ENCODE results near the gene GLI1. TPM values are rescaled to one million over a fixed set of nuclear protein-coding genes. Genes with fewer than 3 reads are reported as not detected.
A peak's percentile ranks its signal among the peaks of the same experiment; 100 is the strongest.
"Not testable (repeated sequence)": the region's sequence is repeated elsewhere in the genome, so short reads cannot be mapped to it uniquely, and the experiment has no call there.

GLI1 gene
- total RNA-seq, result 1 to 10 TPM in 1 of 2 donors, under 1 TPM in 1; 0.21 to 1.3 TPM

- Mint-ChIP-seq H3K9me3 (no peaks in the 10 kb centered on the region), H3K27me3 (ENCODE audit: low read depth) (peaks cover 7% of the 10 kb centered on the region), H3K4me1 (ENCODE audit: low read depth) (peaks cover 83% of the 10 kb centered on the region), H3K27ac (peak within 1 kb of the TSS; percentile 80), H3K4me3 (peak within 1 kb of the TSS; percentile 81 to 96), H3K36me3 (ENCODE audit: insufficient read depth in 2 of 2) (peaks cover 0 to 1% of the 10 kb centered on the region in 2 donors)
- peak; percentile 17 to 20 for ATAC-seq (replicated peaks in 1 of 2)
- DNase-seq, result no peak
These were observed at the start of gene GLI1 for GRCh38 chr12:57459750-57460467. Gene GLI1, plus strand, starts transcription at chr12:57459785. Its CDS starts 3,907 bp downstream, at chr12:57463692.

DNA sequence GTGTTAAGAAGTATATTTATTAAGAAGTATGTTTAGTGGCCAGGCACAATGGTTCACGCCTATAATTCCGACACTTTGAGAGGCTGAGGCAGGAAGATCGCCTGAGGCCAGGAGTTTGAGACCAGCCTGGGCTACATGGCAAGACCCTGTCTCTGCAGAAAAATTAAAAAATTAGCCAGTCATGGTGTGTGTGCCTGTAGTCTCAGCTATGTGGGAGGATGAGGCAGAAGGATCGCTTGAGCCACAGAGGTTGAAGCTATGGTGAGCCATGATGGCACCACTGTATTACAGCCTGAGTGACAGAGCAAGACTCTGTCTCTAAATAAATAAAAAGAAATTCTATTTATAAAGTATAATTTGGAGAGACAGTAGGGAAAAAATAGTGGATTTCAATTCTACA, 49.1 kb upstream of the GLI1 start:
- H3K36me3 Mint-ChIP-seq (ENCODE audit: insufficient read depth in 2 of 2), result no peaks in the 10 kb centered on the region
- H3K4me1 Mint-ChIP-seq (ENCODE audit: low read depth), result peaks cover 16% of the 10 kb centered on the region
- no peak overlapping the region for H3K4me3 Mint-ChIP-seq
- H3K27ac Mint-ChIP-seq, result no peak overlapping the region
- DNase-seq (no peak), ATAC-seq (replicated peaks in 1 of 2) (no peak)
- no peaks in the 10 kb centered on the region for H3K9me3 Mint-ChIP-seq
- no peaks in the 10 kb centered on the region for H3K27me3 Mint-ChIP-seq (ENCODE audit: low read depth)

- ATAC-seq (replicated peaks in 1 of 2); H3K9me3 Mint-ChIP-seq; H3K36me3 Mint-ChIP-seq (ENCODE audit: insufficient read depth in 2 of 2); H3K27me3 Mint-ChIP-seq (ENCODE audit: low read depth); DNase-seq; H3K27ac Mint-ChIP-seq; H3K4me3 Mint-ChIP-seq: not testable (repeated sequence)
- H3K4me1 Mint-ChIP-seq (ENCODE audit: low read depth), result peaks cover 17% of the 10 kb centered on the region
These were observed 45.4 kb upstream of the GLI1 start for GRCh38 chr12:57414160-57414559.

DNA sequence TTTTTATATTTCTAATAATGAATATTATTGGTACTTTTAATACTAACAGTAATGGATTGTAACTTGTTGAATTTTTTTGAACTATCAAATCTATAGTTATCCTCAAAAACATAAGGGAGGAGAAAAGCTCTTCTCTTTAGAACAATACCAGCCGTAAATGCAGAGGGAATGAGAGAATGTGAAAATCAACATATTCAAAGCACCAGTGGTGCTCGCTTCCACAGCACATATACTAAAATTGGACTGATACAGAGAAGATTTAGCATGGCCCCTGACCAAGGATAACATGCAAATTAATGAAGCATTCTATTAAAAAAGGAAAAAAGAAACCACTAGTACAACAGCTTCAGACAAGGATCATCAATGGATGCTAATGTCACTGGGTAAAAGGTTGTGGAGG, 44.5 kb upstream of the GLI1 start:
- DNase-seq (no peak), ATAC-seq (replicated peaks in 1 of 2) (no peak)
- Mint-ChIP-seq H3K27ac (peak overlapping the region; percentile 83), H3K9me3 (no peaks in the 10 kb centered on the region), H3K4me3 (no peak overlapping the region), H3K4me1 (ENCODE audit: low read depth) (peaks cover 17% of the 10 kb centered on the region), H3K27me3 (ENCODE audit: low read depth) (no peaks in the 10 kb centered on the region), H3K36me3 (ENCODE audit: insufficient read depth in 2 of 2) (peaks cover 0 to 4% of the 10 kb centered on the region in 2 donors)

GRCh38 chr12:57416039-57416996, 43.3 kb upstream of the GLI1 start:
- peaks cover 0 to 4% of the 10 kb centered on the region in 2 donors for H3K36me3 Mint-ChIP-seq (ENCODE audit: insufficient read depth in 2 of 2)
- no peak overlapping the region for H3K4me3 Mint-ChIP-seq
- DNase-seq, result no peak
- H3K27me3 Mint-ChIP-seq (ENCODE audit: low read depth), result no peaks in the 10 kb centered on the region
- H3K27ac Mint-ChIP-seq, result no peak overlapping the region
- H3K4me1 Mint-ChIP-seq (ENCODE audit: low read depth), result peaks cover 13% of the 10 kb centered on the region
- no peak for ATAC-seq (replicated peaks in 1 of 2)
- H3K9me3 Mint-ChIP-seq, result no peaks in the 10 kb centered on the region

DNA sequence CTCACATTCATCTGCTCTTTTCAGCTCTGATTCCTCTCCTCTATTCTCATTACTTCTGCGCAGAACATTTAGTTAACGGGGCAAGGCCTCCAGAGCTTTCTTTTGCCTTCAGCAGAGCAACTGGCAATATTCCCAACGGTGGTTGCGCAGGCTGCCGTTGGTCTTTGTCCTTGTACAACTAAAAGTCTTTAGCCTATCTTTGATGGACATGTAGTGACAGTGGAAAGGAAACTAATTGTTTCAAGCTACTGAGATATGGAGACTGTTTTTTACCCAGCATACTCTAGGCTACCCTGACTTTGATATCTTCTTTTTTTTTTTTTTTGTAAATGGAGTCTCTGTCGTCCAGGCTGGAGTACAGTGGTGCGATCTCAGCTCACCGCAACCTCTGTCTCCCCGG, 41.3 kb upstream of the GLI1 start:
- Mint-ChIP-seq H3K4me1 (ENCODE audit: low read depth) (peaks cover 12% of the 10 kb centered on the region), H3K4me3 (no peak overlapping the region), H3K27me3 (ENCODE audit: low read depth) (no peaks in the 10 kb centered on the region), H3K9me3 (no peaks in the 10 kb centered on the region), H3K27ac (no peak overlapping the region), H3K36me3 (ENCODE audit: insufficient read depth in 2 of 2) (peaks cover 4 to 10% of the 10 kb centered on the region in 2 donors)
- no peak for ATAC-seq (replicated peaks in 1 of 2)
- no peak for DNase-seq

GRCh38 chr12:57419495-57419894, 40.1 kb upstream of the GLI1 start:
- no peaks in the 10 kb centered on the region for H3K9me3 Mint-ChIP-seq
- peaks cover 4 to 11% of the 10 kb centered on the region in 2 donors for H3K36me3 Mint-ChIP-seq (ENCODE audit: insufficient read depth in 2 of 2)
- no peak overlapping the region for H3K4me3 Mint-ChIP-seq
- no peak for DNase-seq
- no peak overlapping the region for H3K27ac Mint-ChIP-seq
- H3K4me1 Mint-ChIP-seq (ENCODE audit: low read depth), result peaks cover 12% of the 10 kb centered on the region
- no peak for ATAC-seq (replicated peaks in 1 of 2)
- H3K27me3 Mint-ChIP-seq (ENCODE audit: low read depth), result no peaks in the 10 kb centered on the region

DNA sequence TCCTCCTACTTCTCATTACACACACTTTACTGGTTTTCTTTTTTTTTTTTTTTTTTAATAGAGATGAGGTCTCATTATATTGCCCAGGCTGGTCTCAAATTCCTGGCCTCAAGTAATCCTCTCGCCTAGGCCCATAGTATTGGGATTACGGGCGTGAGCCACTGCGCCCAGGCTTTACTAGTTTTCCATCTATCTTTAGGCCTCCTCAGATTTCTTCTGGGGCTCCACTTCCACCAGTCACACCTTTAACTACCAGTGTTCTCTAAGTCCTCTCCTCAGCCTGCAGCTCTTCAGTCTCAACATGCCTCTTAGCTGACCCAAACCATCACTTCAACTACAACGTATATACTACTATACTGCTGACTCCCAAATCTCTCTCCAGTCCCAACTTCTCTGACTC, 39.1 kb upstream of the GLI1 start:
- DNase-seq, result no peak
- no peaks in the 10 kb centered on the region for H3K27me3 Mint-ChIP-seq (ENCODE audit: low read depth)
- H3K9me3 Mint-ChIP-seq, result no peaks in the 10 kb centered on the region
- H3K36me3 Mint-ChIP-seq (ENCODE audit: insufficient read depth in 2 of 2), result peaks cover 4 to 12% of the 10 kb centered on the region in 2 donors
- peaks cover 12% of the 10 kb centered on the region for H3K4me1 Mint-ChIP-seq (ENCODE audit: low read depth)
- no peak overlapping the region for H3K27ac Mint-ChIP-seq
- no peak overlapping the region for H3K4me3 Mint-ChIP-seq
- ATAC-seq (replicated peaks in 1 of 2), result no peak

GRCh38 chr12:57426948-57427347, 32.6 kb upstream of the GLI1 start:
- DNase-seq; ATAC-seq (replicated peaks in 1 of 2); H3K27me3 Mint-ChIP-seq (ENCODE audit: low read depth); H3K36me3 Mint-ChIP-seq (ENCODE audit: insufficient read depth in 2 of 2); H3K27ac Mint-ChIP-seq; H3K9me3 Mint-ChIP-seq; H3K4me3 Mint-ChIP-seq: not testable (repeated sequence)
- H3K4me1 Mint-ChIP-seq (ENCODE audit: low read depth), result peaks cover 37% of the 10 kb centered on the region

DNA sequence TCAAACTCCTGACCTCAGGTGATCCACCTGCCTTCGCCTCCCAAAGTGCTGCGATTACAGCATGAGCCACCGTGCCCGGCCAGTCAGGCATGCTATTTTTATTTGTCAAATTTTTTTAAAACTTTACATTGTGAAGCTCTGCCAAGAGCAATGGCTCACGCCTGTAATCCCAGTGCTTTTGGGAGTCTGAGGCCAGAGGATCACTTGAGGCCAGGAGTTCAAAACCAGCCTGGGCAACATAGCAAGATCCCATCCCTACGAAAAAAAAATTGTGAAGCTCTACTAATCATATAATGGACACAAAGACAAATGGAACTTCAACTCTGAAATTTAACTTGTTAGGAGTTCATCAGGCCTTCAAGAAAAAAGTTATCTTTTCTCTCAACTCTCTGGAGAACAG, 30.6 kb upstream of the GLI1 start:
- Mint-ChIP-seq H3K36me3 (ENCODE audit: insufficient read depth in 2 of 2) (peaks cover 0 to 4% of the 10 kb centered on the region in 2 donors), H3K27ac (peak overlapping the region; percentile 98), H3K4me3 (peak overlapping the region; percentile 85 to 89), H3K27me3 (ENCODE audit: low read depth) (no peaks in the 10 kb centered on the region), H3K4me1 (ENCODE audit: low read depth) (peaks cover 36% of the 10 kb centered on the region), H3K9me3 (no peaks in the 10 kb centered on the region)
- DNase-seq (no peak), ATAC-seq (replicated peaks in 1 of 2) (no peak)

DNA sequence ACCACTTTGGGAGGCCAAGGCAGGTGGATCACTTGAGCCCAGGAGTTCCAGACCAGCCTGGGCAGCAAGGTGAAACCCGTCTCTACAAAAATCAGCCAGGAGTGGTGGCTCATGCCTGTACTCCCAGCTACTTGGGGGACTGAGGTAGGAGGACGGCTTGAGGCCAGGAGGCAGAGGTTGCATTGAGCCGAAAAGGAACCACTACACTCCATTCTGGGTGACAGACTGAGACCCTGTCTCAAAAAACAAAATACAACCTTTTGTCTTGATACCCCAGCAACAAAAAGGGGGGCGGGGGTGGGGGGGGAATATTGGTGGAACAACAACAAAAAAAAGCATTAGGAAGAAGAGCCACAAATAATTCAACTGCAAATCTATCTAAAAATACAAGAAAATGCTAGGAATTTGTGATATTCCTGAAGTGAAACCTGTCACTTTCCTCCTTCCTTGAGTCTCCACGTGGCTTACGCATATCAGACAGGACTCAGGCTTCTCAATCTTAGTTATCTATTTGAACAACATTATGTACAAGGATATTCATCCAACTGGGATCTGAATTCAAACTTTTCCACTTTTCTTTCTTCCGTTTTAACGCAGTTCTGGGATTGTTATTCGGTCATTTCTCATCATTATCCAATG, 30.0 kb upstream of the GLI1 start:
- Mint-ChIP-seq H3K27me3 (ENCODE audit: low read depth) (no peaks in the 10 kb centered on the region), H3K27ac (peak overlapping the region; percentile 98), H3K36me3 (ENCODE audit: insufficient read depth in 2 of 2) (peaks cover 0 to 2% of the 10 kb centered on the region in 2 donors), H3K4me1 (ENCODE audit: low read depth) (peaks cover 36% of the 10 kb centered on the region), H3K4me3 (peak overlapping the region; percentile 88 to 89), H3K9me3 (no peaks in the 10 kb centered on the region)
- ATAC-seq (replicated peaks in 1 of 2), result no peak
- no peak for DNase-seq

DNA sequence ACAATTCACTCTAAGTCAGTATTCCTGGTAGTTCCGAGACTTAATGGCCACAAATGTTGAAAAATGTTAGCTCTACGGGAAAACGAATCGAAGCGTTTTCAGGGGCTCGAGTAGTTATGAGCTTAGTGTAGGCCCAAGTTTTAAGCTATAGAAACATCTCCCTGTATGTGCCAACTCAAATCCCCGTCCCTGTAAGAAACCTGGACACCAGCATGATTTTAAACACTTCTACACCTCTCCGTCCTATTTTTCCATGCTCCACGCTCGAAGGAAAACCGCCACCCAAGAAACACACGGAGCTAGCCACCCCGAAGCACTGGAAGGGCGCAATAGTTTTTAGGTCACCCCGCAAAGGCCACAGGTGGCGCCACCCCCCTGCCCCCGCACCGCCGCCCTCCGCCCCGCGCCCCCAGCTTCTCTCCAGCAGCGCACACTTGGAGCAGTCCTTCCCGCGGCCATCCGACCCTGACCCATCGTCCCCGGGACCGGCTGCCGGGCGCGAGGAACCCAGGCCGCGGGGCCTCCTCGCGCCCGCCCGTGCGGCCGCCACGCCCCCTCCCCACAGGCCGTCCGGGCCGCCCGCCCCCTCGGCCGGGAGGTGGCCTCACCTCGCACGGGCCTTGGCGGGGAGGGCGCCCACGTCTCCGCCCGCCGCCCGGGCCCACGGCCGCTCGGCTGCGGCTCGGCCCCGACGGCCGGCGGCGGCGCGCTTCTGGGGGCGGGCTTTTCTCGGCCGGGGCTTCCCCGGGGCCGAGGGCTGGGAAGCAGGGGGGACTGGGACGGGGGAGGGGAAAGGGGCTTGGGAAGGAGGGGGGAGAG, 29.3 kb upstream of the GLI1 start:
- Mint-ChIP-seq H3K27me3 (ENCODE audit: low read depth) (no peaks in the 10 kb centered on the region), H3K9me3 (no peaks in the 10 kb centered on the region), H3K27ac (peak overlapping the region; percentile 99), H3K4me3 (peak overlapping the region; percentile 94 to 97), H3K36me3 (ENCODE audit: insufficient read depth in 2 of 2) (peaks cover 0 to 2% of the 10 kb centered on the region in 2 donors), H3K4me1 (ENCODE audit: low read depth) (peaks cover 39% of the 10 kb centered on the region)
- DNase-seq (peak; percentile 72 to 74), ATAC-seq (replicated peaks in 1 of 2) (peak; percentile 74 to 80)

Measured in activated T-cell treated with anti-CD3 and anti-CD28 coated beads, Interleukin-2, amount 50 U/mL, for 72 hours (primary cell).